Adipose tissue (tissue), 3 donors: ENCODE measurements around the gene STXBP5. TPM values are rescaled to one million over a fixed set of nuclear protein-coding genes. Genes with fewer than 3 reads are reported as not detected.

Experiments
- H3K27ac ChIP-seq: one replicate; pipeline ENCODE4 v1.5.1; 2013; ENCODE audit warnings: low read depth, low read length
- WGBS, 3 donors: extraction: QIAGEN DNeasy Blood & Tissue Kit; methylation state at CpG; one replicate each; pipeline ENCODE4 v1.1.7; 2013; 5-methylcytosine and 5-hydroxymethylcytosine counted together
- polyA plus RNA-seq, 3 donors: library from polyadenylated mRNA; stranded (reverse); fragments of 200-250 nt; gene quantifications; one replicate each; pipeline ENCODE4 v1.2.3, GENCODE V29; 2013
- donor health status: healthy with polysubstance abuse.
- donor health status: Bipolar disorder and iron deficiency.
- donor health status: healthy.

The STXBP5 gene
- 1 to 10 TPM; 4.4 to 8.8 (median 7.5) TPM for polyA plus RNA-seq

- peak within 1 kb of the TSS; percentile 66 for H3K27ac ChIP-seq
- WGBS, 3 donors = 0 to 1% (median 0%) methylated on average over 56 to 85 of the region's 85 CpGs
Measured at GRCh38 chr6:147204060-147204785, at the start of gene STXBP5. STXBP5 (plus strand) TSS chr6:147204417; CDS start chr6:147204533, 116 bp downstream.

- WGBS, 3 donors = 52 to 79% (median 56%) methylated on average over 1 of the region's 1 CpG
- H3K27ac ChIP-seq = no peak overlapping the region
Measured at GRCh38 chr6:147154454-147154853, 49.8 kb upstream of the STXBP5 start.

GRCh38 chr6:147156218-147156617 is 48.0 kb upstream of the STXBP5 start:
- no peak overlapping the region for H3K27ac ChIP-seq

- WGBS, 3 donors = 84 to 89% (median 84%) methylated on average over 4 of the region's 4 CpGs
- H3K27ac ChIP-seq = no peak overlapping the region
Measured at GRCh38 chr6:147156799-147157382, 47.3 kb upstream of the STXBP5 start.

- no peak overlapping the region for H3K27ac ChIP-seq
- 71 to 83% (median 75%) methylated on average over 2 of the region's 2 CpGs for WGBS, 3 donors
Measured at GRCh38 chr6:147157930-147158329, 46.3 kb upstream of the STXBP5 start.

- WGBS, 3 donors = 50 to 93% (median 55%) methylated on average over 2 of the region's 2 CpGs
- H3K27ac ChIP-seq = no peak overlapping the region
Measured at GRCh38 chr6:147158881-147159280, 45.3 kb upstream of the STXBP5 start.

GRCh38 chr6:147159536-147160374 is 44.5 kb upstream of the STXBP5 start:
- WGBS, 3 donors = 73 to 84% (median 76%) methylated on average over 2 of the region's 2 CpGs
- H3K27ac ChIP-seq = no peak overlapping the region

- WGBS, 3 donors = 79 to 85% (median 81%) methylated on average over 1 of the region's 1 CpG
- H3K27ac ChIP-seq = no peak overlapping the region
Measured at GRCh38 chr6:147160593-147160992, 43.6 kb upstream of the STXBP5 start.

GRCh38 chr6:147161253-147161973 is 42.8 kb upstream of the STXBP5 start:
- H3K27ac ChIP-seq = no peak overlapping the region
- 87 to 93% (median 92%) methylated on average over 4 of the region's 4 CpGs for WGBS, 3 donors

- WGBS, 3 donors = 79 to 87% (median 84%) methylated on average over 4 of the region's 4 CpGs
- H3K27ac ChIP-seq = no peak overlapping the region
Measured at GRCh38 chr6:147161974-147162495, 42.2 kb upstream of the STXBP5 start.

GRCh38 chr6:147164761-147165160 is 39.5 kb upstream of the STXBP5 start:
- H3K27ac ChIP-seq = no peak overlapping the region

GRCh38 chr6:147166360-147166944 is 37.8 kb upstream of the STXBP5 start:
- WGBS, 3 donors = 58 to 65% (median 58%) methylated on average over 2 of the region's 2 CpGs
- H3K27ac ChIP-seq = no peak overlapping the region

GRCh38 chr6:147166992-147167391 is 37.2 kb upstream of the STXBP5 start:
- no peak overlapping the region for H3K27ac ChIP-seq
- 78 to 93% (median 79%) methylated on average over 1 of the region's 1 CpG for WGBS, 3 donors

GRCh38 chr6:147167576-147168461 is 36.4 kb upstream of the STXBP5 start:
- 86 to 88% (median 87%) methylated on average over 4 of the region's 4 CpGs for WGBS, 3 donors
- no peak overlapping the region for H3K27ac ChIP-seq

- 89 to 100% (median 96%) methylated on average over 1 of the region's 1 CpG for WGBS, 3 donors
- no peak overlapping the region for H3K27ac ChIP-seq
Measured at GRCh38 chr6:147169529-147169928, 34.7 kb upstream of the STXBP5 start.

GRCh38 chr6:147170269-147170668 is 33.9 kb upstream of the STXBP5 start:
- H3K27ac ChIP-seq = no peak overlapping the region
- WGBS, 3 donors = 92 to 94% (median 92%) methylated on average over 1 of the region's 1 CpG

GRCh38 chr6:147173140-147173539 is 31.1 kb upstream of the STXBP5 start:
- 74 to 79% (median 76%) methylated on average over 5 of the region's 5 CpGs for WGBS, 3 donors
- no peak overlapping the region for H3K27ac ChIP-seq
